GM12891 (cell line): ENCODE measurements around the gene NAA16.

Experiments used
- DNase-seq: peaks from one replicate; pipeline ENCODE4 v3.0.0; 2011; ENCODE audit warnings: low spot score; ENCODE audit not compliant: insufficient read length
- FAIRE-seq: peaks from 2 replicates; lab custom pipeline; 2011; peaks lifted over from hg19 to GRCh38; lab: Jason Lieb, UNC
- PAX5 ChIP-seq: IDR thresholded peaks from 2 replicates; pipeline ENCODE4 v1.6.1; 2011; ENCODE audit warnings: low read length, moderate library complexity, mild to moderate bottlenecking; ENCODE audit not compliant: insufficient read depth, severe bottlenecking
- POLR2A ChIP-seq: IDR thresholded peaks from 2 replicates; pipeline ENCODE4 v1.6.1; 2011; ENCODE audit warnings: low read depth, low read length, control low read depth
- POLR2AphosphoS5 ChIP-seq: IDR thresholded peaks from 2 replicates; pipeline ENCODE4 v1.6.1; 2011; ENCODE audit warnings: low read depth, low read length, control low read depth
- POU2F2 ChIP-seq: IDR thresholded peaks from 2 replicates; pipeline ENCODE4 v1.6.1; 2011; ENCODE audit warnings: low read depth, mild to moderate bottlenecking, control low read depth, low read length, moderate library complexity
- SPI1 ChIP-seq: IDR thresholded peaks from 2 replicates; pipeline ENCODE4 v1.6.1; 2011; ENCODE audit warnings: low read depth, low read length, control low read depth
- TAF1 ChIP-seq: IDR thresholded peaks from 2 replicates; pipeline ENCODE4 v1.6.1; 2011; ENCODE audit warnings: low read depth, low read length, control low read depth

The NAA16 gene

GRCh38 chr13:41403983-41404382 is 92.9 kb downstream of the NAA16 start:
- FAIRE-seq (no peak), DNase-seq (no peak)
- TF ChIP-seq POU2F2 (no peak), POLR2AphosphoS5 (no peak), SPI1 (no peak)

DNA sequence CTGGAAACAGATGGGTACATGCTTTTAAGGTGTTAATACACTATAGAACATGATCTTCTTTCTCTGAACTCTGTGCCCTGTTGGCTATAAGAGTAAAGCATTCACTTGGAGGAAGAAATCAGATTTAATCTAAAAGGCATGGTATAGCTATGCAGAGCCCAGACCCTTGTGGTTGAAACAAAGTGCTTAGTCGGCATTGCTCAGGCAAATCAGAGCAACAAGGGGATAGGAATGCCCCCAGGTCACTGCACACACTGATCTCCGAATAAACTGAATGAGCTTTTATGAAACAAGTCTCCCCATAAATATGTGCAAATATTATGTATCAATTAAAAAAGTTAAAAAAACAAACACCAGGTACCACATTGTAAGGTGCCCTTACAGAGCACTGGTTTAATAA is 94.3 kb downstream of the NAA16 start:
- TF ChIP-seq PAX5 (no peak), POU2F2 (no peak), TAF1 (no peak), POLR2A (no peak), SPI1 (no peak), POLR2AphosphoS5 (no peak)
- no peak for FAIRE-seq
- DNase-seq, result no peak

DNA sequence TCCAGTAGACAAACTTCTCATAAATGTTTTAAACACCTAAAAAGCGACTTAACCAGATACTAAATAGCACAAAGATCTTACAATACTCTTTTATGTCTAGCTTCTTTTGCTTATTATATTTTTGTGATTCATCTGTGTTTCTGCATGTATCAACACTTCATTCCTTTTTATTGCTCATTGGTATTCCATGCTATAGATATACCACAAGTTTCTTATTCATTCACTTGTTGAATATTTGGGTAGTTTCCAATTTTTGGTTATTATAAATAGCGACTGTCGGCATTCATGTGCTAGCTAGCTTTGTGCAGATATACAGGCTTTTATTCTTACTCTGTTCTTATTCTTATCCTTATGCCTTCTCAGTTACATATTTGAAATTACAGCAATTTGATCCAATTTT is 96.3 kb downstream of the NAA16 start:
- TF ChIP-seq SPI1 (no peak), POLR2AphosphoS5 (no peak), PAX5 (no peak), TAF1 (no peak), POU2F2 (no peak), POLR2A (no peak)
- no peak for FAIRE-seq
- DNase-seq, result no peak

GRCh38 chr13:41408121-41408520 is 97.1 kb downstream of the NAA16 start:
- DNase-seq (no peak), FAIRE-seq (no peak)
- TF ChIP-seq TAF1 (no peak), SPI1 (no peak), POLR2AphosphoS5 (no peak), POLR2A (no peak), POU2F2 (no peak), PAX5 (no peak)

GRCh38 chr13:41408746-41409145 is 97.7 kb downstream of the NAA16 start:
- no peak for DNase-seq
- no peak for TF ChIP-seq SPI1
- TF ChIP-seq POU2F2, result no peak
- no peak for TF ChIP-seq PAX5
- TF ChIP-seq POLR2A, result no peak
- no peak for TF ChIP-seq POLR2AphosphoS5
- no peak for TF ChIP-seq TAF1
- FAIRE-seq, result no peak

- FAIRE-seq, result no peak
- no peak for TF ChIP-seq SPI1
- TF ChIP-seq POLR2AphosphoS5, result no peak
- TF ChIP-seq TAF1, result no peak
- no peak for TF ChIP-seq POLR2A
- TF ChIP-seq PAX5, result no peak
- TF ChIP-seq POU2F2, result no peak
- no peak for DNase-seq
Measured at GRCh38 chr13:41409611-41410010, 98.5 kb downstream of the NAA16 start.

GRCh38 chr13:41411060-41411459 is 100.0 kb downstream of the NAA16 start:
- TF ChIP-seq SPI1 (no peak), POU2F2 (no peak), PAX5 (no peak)
- no peak for DNase-seq
- FAIRE-seq, result no peak

DNA sequence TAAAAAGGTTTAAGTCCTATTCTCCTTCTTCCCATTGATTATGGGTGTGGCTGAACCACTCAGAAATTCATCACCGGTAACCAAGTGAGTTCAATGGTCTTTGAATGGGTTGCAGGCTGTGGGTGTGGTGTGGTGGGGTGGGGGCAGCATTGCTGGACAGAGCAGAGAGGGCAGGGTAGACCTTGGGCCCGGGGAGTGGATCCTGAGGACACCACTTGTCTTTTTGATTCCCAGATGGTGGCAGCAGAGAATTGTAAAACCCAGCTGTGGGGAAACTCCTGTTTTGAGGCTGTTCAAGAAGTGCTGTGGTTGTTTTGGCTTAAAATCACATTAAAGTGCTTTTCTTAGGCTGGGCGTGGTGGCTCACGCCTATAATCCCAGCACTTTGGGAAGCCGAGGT is 100.5 kb downstream of the NAA16 start:
- no peak for FAIRE-seq
- TF ChIP-seq TAF1 (no peak), SPI1 (no peak), PAX5 (no peak), POU2F2 (no peak), POLR2AphosphoS5 (no peak), POLR2A (no peak)
- no peak for DNase-seq

GRCh38 chr13:41413872-41414271 is 102.8 kb downstream of the NAA16 start:
- FAIRE-seq, result no peak
- no peak for DNase-seq
- TF ChIP-seq POLR2A (no peak), TAF1 (no peak), SPI1 (no peak), POLR2AphosphoS5 (no peak), POU2F2 (no peak), PAX5 (no peak)

GRCh38 chr13:41416276-41416675 is 105.2 kb downstream of the NAA16 start:
- FAIRE-seq, result no peak
- DNase-seq, result no peak
- TF ChIP-seq SPI1 (no peak), PAX5 (no peak), POLR2AphosphoS5 (no peak), POLR2A (no peak), POU2F2 (no peak), TAF1 (no peak)
